NCI-H748 (cell line): ENCODE results near the gene SIGLEC15.
"Not testable (repeated sequence)": the region's sequence is repeated elsewhere in the genome, so short reads cannot be mapped to it uniquely, and the experiment has no call there.

Source experiments
- DNase-seq: peaks from one replicate; lab custom pipeline; 2025; ENCODE audit not compliant: unreplicated experiment; lab: John Stamatoyannopoulos, UW

SIGLEC15 gene

GRCh38 chr18:45820106-45820745 lies 5.2 kb upstream of the SIGLEC15 start:
- no peak for DNase-seq

- no peak for DNase-seq
These were observed 4.4 kb upstream of the SIGLEC15 start for GRCh38 chr18:45821026-45821425.

GRCh38 chr18:45821711-45822110 lies 3.8 kb upstream of the SIGLEC15 start:
- DNase-seq: no peak

GRCh38 chr18:45826084-45826483 lies 609 bp downstream of the SIGLEC15 start:
- DNase-seq: no peak

- not testable (repeated sequence) for DNase-seq
These were observed 1.2 kb downstream of the SIGLEC15 start for GRCh38 chr18:45826716-45827115.

GRCh38 chr18:45828917-45829811 lies 3.7 kb downstream of the SIGLEC15 start:
- DNase-seq: no peak

- no peak for DNase-seq
These were observed 4.4 kb downstream of the SIGLEC15 start for GRCh38 chr18:45829855-45830254.

- no peak for DNase-seq
These were observed 5.4 kb downstream of the SIGLEC15 start for GRCh38 chr18:45830917-45831316.

- no peak for DNase-seq
These were observed 8.4 kb downstream of the SIGLEC15 start for GRCh38 chr18:45833846-45834245.

- peak; percentile 17 for DNase-seq
These were observed 8.8 kb downstream of the SIGLEC15 start for GRCh38 chr18:45834306-45834705.

- DNase-seq: no peak
These were observed 9.7 kb downstream of the SIGLEC15 start for GRCh38 chr18:45835057-45835636.

GRCh38 chr18:45836242-45837205 lies 11.0 kb downstream of the SIGLEC15 start:
- DNase-seq: no peak

- DNase-seq: peak; percentile 86
These were observed 12.0 kb downstream of the SIGLEC15 start for GRCh38 chr18:45837283-45838070.

- peak; percentile 73 for DNase-seq
These were observed 13.0 kb downstream of the SIGLEC15 start for GRCh38 chr18:45838302-45839070.

GRCh38 chr18:45839414-45840395 lies 14.2 kb downstream of the SIGLEC15 start:
- peak; percentile 81 for DNase-seq

- DNase-seq: no peak
These were observed 15.7 kb downstream of the SIGLEC15 start for GRCh38 chr18:45841060-45841764.

- DNase-seq: no peak
These were observed 16.4 kb downstream of the SIGLEC15 start for GRCh38 chr18:45841765-45842442.
